Osteoblast (primary cell): ENCODE results near the gene KCNJ10. TPM values are rescaled to one million over a fixed set of nuclear protein-coding genes. Genes with fewer than 3 reads are reported as not detected.

Source experiments
- DNase-seq: peaks from one replicate; pipeline ENCODE4 v3.0.0; 2011; ENCODE audit warnings: low spot score, mixed read lengths; ENCODE audit not compliant: insufficient read length; ENCODE audit errors: missing footprints
- H2AFZ ChIP-seq: 2 replicates; pipeline ENCODE4 v1.6.0; 2011; ENCODE audit warnings: mild to moderate bottlenecking, low read length
- H3K27ac ChIP-seq: 2 replicates; pipeline ENCODE4 v1.5.1; 2011; ENCODE audit warnings: mild to moderate bottlenecking, low read depth, low read length, moderate library complexity
- H3K27me3 ChIP-seq: 2 replicates; pipeline ENCODE4 v1.6.0; 2012; ENCODE audit warnings: mild to moderate bottlenecking, control low read depth, inconsistent platforms, low read length, moderate library complexity; ENCODE audit not compliant: insufficient read depth
- H3K36me3 ChIP-seq: 2 replicates; pipeline ENCODE4 v1.5.1; 2011; ENCODE audit warnings: mild to moderate bottlenecking, low read length, control low read depth, moderate library complexity; ENCODE audit not compliant: insufficient read depth
- H3K4me1 ChIP-seq: 2 replicates; pipeline ENCODE4 v1.5.1; 2011; ENCODE audit warnings: mild to moderate bottlenecking, low read length, control low read depth, moderate library complexity; ENCODE audit not compliant: insufficient read depth
- H3K4me2 ChIP-seq: 2 replicates; pipeline ENCODE4 v1.6.0; 2011; ENCODE audit warnings: mild to moderate bottlenecking, low read length; ENCODE audit not compliant: insufficient read depth
- H3K4me3 ChIP-seq: fragments of 200-600 bp; sonication (generic); 3 replicates; pipeline ENCODE4 v1.5.1; 2012; ENCODE audit warnings: mild to moderate bottlenecking, low read length, inconsistent platforms; ENCODE audit not compliant: insufficient read depth
- H3K79me2 ChIP-seq: 2 replicates; pipeline ENCODE4 v1.6.0; 2012; ENCODE audit warnings: mild to moderate bottlenecking, low read length, control low read depth, inconsistent platforms; ENCODE audit not compliant: insufficient read depth
- H3K9me3 ChIP-seq: 2 replicates; pipeline ENCODE4 v1.5.1; 2011; ENCODE audit warnings: low read depth, low read length, control low read depth
- H4K20me1 ChIP-seq: 2 replicates; pipeline ENCODE4 v1.6.0; 2012; ENCODE audit warnings: mild to moderate bottlenecking, low read length, control low read depth; ENCODE audit not compliant: insufficient read depth
- CTCF ChIP-seq: IDR thresholded peaks from 2 replicates; pipeline ENCODE4 v1.5.1; 2011; ENCODE audit warnings: mild to moderate bottlenecking, low read depth, low read length, moderate library complexity; ENCODE audit errors: extremely low read depth
- total RNA-seq: library from RNA; depleted of rRNA; stranded (reverse); fragments of >200 nt; gene quantifications from 2 replicates; pipeline ENCODE4 v1.2.3, GENCODE V29; 2012

The KCNJ10 gene
- total RNA-seq, 1 donor = not detected

GRCh38 chr1:159953536-159954515 is 116.1 kb downstream of the KCNJ10 start, which contains the start of gene SLAMF9:
Gene SLAMF9, minus strand, starts transcription at chr1:159954237. Its CDS starts 100 bp downstream, at chr1:159954137.
- H3K36me3 ChIP-seq = no peaks in the 10 kb centered on the region
- no peak for TF ChIP-seq CTCF
- peak within 1 kb of the TSS; percentile 37 for H3K4me3 ChIP-seq
- peak; percentile 93 for DNase-seq
- H3K4me2 ChIP-seq = peak within 1 kb of the TSS; percentile 61
- no peaks in the 10 kb centered on the region for H3K27me3 ChIP-seq
- H3K27ac ChIP-seq = no peak within 1 kb of the TSS
- H2AFZ ChIP-seq = peak within 1 kb of the TSS; percentile 63
- no peaks in the 10 kb centered on the region for H3K79me2 ChIP-seq
- H3K4me1 ChIP-seq = peaks cover 6% of the 10 kb centered on the region
- H3K9me3 ChIP-seq = no peaks in the 10 kb centered on the region
- H4K20me1 ChIP-seq = no peaks in the 10 kb centered on the region

GRCh38 chr1:159952932-159953331 is 117.0 kb downstream of the KCNJ10 start:
- Histone ChIP-seq H3K36me3 (no peaks in the 10 kb centered on the region), H3K27ac (no peak overlapping the region), H3K4me3 (no peak overlapping the region), H3K4me1 (peaks cover 6% of the 10 kb centered on the region), H2AFZ (no peak overlapping the region), H3K27me3 (no peaks in the 10 kb centered on the region), H3K9me3 (no peaks in the 10 kb centered on the region), H3K4me2 (no peak overlapping the region), H3K79me2 (no peaks in the 10 kb centered on the region), H4K20me1 (no peaks in the 10 kb centered on the region)
- no peak for DNase-seq
- TF ChIP-seq CTCF = no peak

- Histone ChIP-seq H3K9me3 (no peaks in the 10 kb centered on the region), H3K27me3 (no peaks in the 10 kb centered on the region), H3K27ac (no peak overlapping the region), H4K20me1 (no peaks in the 10 kb centered on the region), H2AFZ (no peak overlapping the region), H3K4me1 (peaks cover 6% of the 10 kb centered on the region), H3K36me3 (no peaks in the 10 kb centered on the region), H3K4me3 (no peak overlapping the region), H3K79me2 (no peaks in the 10 kb centered on the region), H3K4me2 (no peak overlapping the region)
- no peak for DNase-seq
- TF ChIP-seq CTCF = no peak
These were observed 118.4 kb downstream of the KCNJ10 start for GRCh38 chr1:159951551-159951950.

- no peak for DNase-seq
- Histone ChIP-seq H3K36me3 (no peaks in the 10 kb centered on the region), H3K4me3 (no peak overlapping the region), H3K4me1 (peaks cover 6% of the 10 kb centered on the region), H3K27me3 (no peaks in the 10 kb centered on the region), H3K79me2 (no peaks in the 10 kb centered on the region), H2AFZ (no peak overlapping the region), H3K4me2 (no peak overlapping the region), H4K20me1 (no peaks in the 10 kb centered on the region), H3K27ac (no peak overlapping the region), H3K9me3 (no peaks in the 10 kb centered on the region)
- TF ChIP-seq CTCF = no peak
These were observed 118.9 kb downstream of the KCNJ10 start for GRCh38 chr1:159951016-159951415.
